GM12878 (cell line): Measurements from ENCODE around the gene CCL3. TPM values are rescaled to one million over a fixed set of nuclear protein-coding genes. Genes with fewer than 3 reads are reported as not detected.

Experiments used
- ATAC-seq: fragments of 200-7000 bp; cut with Tn5 transposase; 3 replicates; pipeline ENCODE4 v1.9.1; 2020; ENCODE audit warnings: mild to moderate bottlenecking, moderate library complexity
- BruUV-seq: library from RNA; stranded (reverse); fragments of 400-500 nt; replicated peaks from 2 replicates; lab custom pipeline; 2021; lab: Mats Ljungman, UMichigan
- CTCF ChIA-PET: fragments of 300-600 bp; sonication (Branson Sonifier 250); formaldehyde crosslinking; extraction: SDS; loops from one replicate; lab custom pipeline; 2021; ENCODE audit warnings: inconsistent platforms; lab: Yijun Ruan, JAX
- POLR2A ChIA-PET: fragments of 350-600 bp; formaldehyde crosslinking; extraction: SDS; loops from one replicate; lab custom pipeline; 2021; ENCODE audit warnings: inconsistent platforms; lab: Charles Lee
- RAD21 ChIA-PET: fragments of 300-600 bp; sonication (Branson Sonifier 250); formaldehyde crosslinking; loops from one replicate; lab custom pipeline; 2023; ENCODE audit warnings: antibody characterized with exemption; ENCODE audit not compliant: unreplicated experiment; lab: Charles Lee
- SMC1A ChIA-PET: fragments of 300-600 bp; sonication (Branson Sonifier 250); formaldehyde crosslinking; loops from one replicate; lab custom pipeline; 2023; ENCODE audit not compliant: unreplicated experiment, uncharacterized antibody; lab: Charles Lee
- DNase-seq: peaks from one replicate; pipeline ENCODE4 v3.0.0-alpha.2; 2011; ENCODE audit warnings: low read depth, low spot score
- FAIRE-seq: peaks from 3 replicates; lab custom pipeline; 2011; peaks lifted over from hg19 to GRCh38; lab: Jason Lieb, UNC
- H2AFZ ChIP-seq: 2 replicates; pipeline ENCODE4 v1.6.0; 2011; ENCODE audit warnings: low read depth, low read length, control low read depth; ENCODE audit not compliant: control insufficient read depth
- H3K27ac ChIP-seq: 2 replicates; pipeline ENCODE4 v1.5.1; 2011; ENCODE audit warnings: control low read depth; ENCODE audit not compliant: control insufficient read depth, insufficient read depth
- H3K27me3 ChIP-seq, 2 experiments: replicated peaks in 1 of 2; 2 replicates each; pipeline versions ENCODE4 v1.6.0 to v1.6.1; 2011; ENCODE audit warnings: low read length in 1 of 2; ENCODE audit not compliant: control insufficient read depth in 2 of 2, insufficient read depth in 2 of 2
- H3K36me3 ChIP-seq, 2 experiments: 2 replicates each; pipeline ENCODE4 v1.5.1; 2011; ENCODE audit warnings: low read length in 1 of 2; ENCODE audit not compliant: control insufficient read depth in 2 of 2, insufficient read depth in 2 of 2
- H3K4me1 ChIP-seq: 2 replicates; pipeline ENCODE4 v1.6.1; 2011; ENCODE audit warnings: mild to moderate bottlenecking, low read length, moderate library complexity, mixed read lengths; ENCODE audit not compliant: control insufficient read depth, insufficient read depth
- H3K4me2 ChIP-seq: 2 replicates; pipeline ENCODE4 v1.6.0; 2011; ENCODE audit warnings: control low read depth; ENCODE audit not compliant: control insufficient read depth, insufficient read depth
- H3K4me3 ChIP-seq: fragments of 200-600 bp; sonication (generic); 2 replicates; pipeline ENCODE4 v1.5.1; 2016
- H3K79me2 ChIP-seq: 2 replicates; pipeline ENCODE4 v1.6.0; 2011; ENCODE audit warnings: low read length; ENCODE audit not compliant: control insufficient read depth, insufficient read depth
- H3K9ac ChIP-seq: 2 replicates; pipeline ENCODE4 v1.8.0; 2011; ENCODE audit warnings: low read length, control low read depth, mixed read lengths; ENCODE audit not compliant: control insufficient read depth, insufficient read depth
- H3K9me3 ChIP-seq: replicated peaks from 3 replicates; pipeline ENCODE4 v1.5.1; 2011; ENCODE audit warnings: mild to moderate bottlenecking, low read length; ENCODE audit not compliant: control insufficient read depth, insufficient read depth
- H4K20me1 ChIP-seq: 2 replicates; pipeline ENCODE4 v1.6.0; 2011; ENCODE audit not compliant: control insufficient read depth, insufficient read depth
- BACH1 ChIP-seq: fragments of 450-650 bp; IDR thresholded peaks from 2 replicates; pipeline ENCODE4 v1.6.1; 2017; ENCODE audit warnings: mild to moderate bottlenecking, borderline replicate concordance
- BRCA1 ChIP-seq: IDR thresholded peaks from 2 replicates; pipeline ENCODE4 v1.6.1; 2011; ENCODE audit warnings: low read depth, low read length, improper control_type of control experiment
- CBX3 ChIP-seq: fragments of 200-600 bp; sonication (generic); IDR thresholded peaks from 2 replicates; pipeline ENCODE4 v1.6.1; 2016; ENCODE audit warnings: low read depth, borderline replicate concordance
- CHD1 ChIP-seq: IDR thresholded peaks from 2 replicates; pipeline ENCODE4 v1.6.1; 2012; ENCODE audit warnings: low read depth, low read length, improper control_type of control experiment
- GATAD2B ChIP-seq: fragments of 450-650 bp; conservative IDR thresholded peaks from 2 replicates; pipeline ENCODE4 v1.6.1; 2017; ENCODE audit warnings: low read depth, mild to moderate bottlenecking, moderate library complexity
- HDAC2 ChIP-seq: fragments of 200-600 bp; sonication (generic); IDR thresholded peaks from 2 replicates; pipeline ENCODE4 v1.6.1; 2017
- HSF1 ChIP-seq: fragments of 150-350 bp; IDR thresholded peaks from 2 replicates; pipeline ENCODE4 v1.6.1; 2014; ENCODE audit warnings: mild to moderate bottlenecking, low read depth, low read length
- MTA2 ChIP-seq: fragments of 450-650 bp; IDR thresholded peaks from 2 replicates; pipeline ENCODE4 v1.6.1; 2016; ENCODE audit warnings: low read depth, mild to moderate bottlenecking, moderate library complexity
- MTA3 ChIP-seq: IDR thresholded peaks from 2 replicates; pipeline ENCODE4 v1.6.1; 2012; ENCODE audit warnings: low read length, inconsistent platforms, borderline replicate concordance
- NRF1 ChIP-seq: conservative IDR thresholded peaks from 2 replicates; pipeline ENCODE4 v1.6.1; 2011; ENCODE audit warnings: mild to moderate bottlenecking, low read depth, low read length, improper control_type of control experiment
- TARDBP ChIP-seq: IDR thresholded peaks from 2 replicates; pipeline ENCODE4 v1.6.1; 2016; ENCODE audit warnings: borderline replicate concordance
- YY1 ChIP-seq: IDR thresholded peaks from 2 replicates; pipeline ENCODE4 v1.6.1; 2011; ENCODE audit warnings: low read depth, mild to moderate bottlenecking, low read length
- ZBTB11 ChIP-seq: fragments of 450-650 bp; formaldehyde crosslinking; IDR thresholded peaks from 2 replicates; pipeline ENCODE4 v1.5.0; 2022; ENCODE audit warnings: mild to moderate bottlenecking, missing genetic modification characterization
- WGBS: methylation state at CpG from one replicate; pipeline ENCODE4 v1.1.6; 2016; ENCODE audit warnings: low lambda C conversion rate; ENCODE audit not compliant: insufficient replicate concordance, insufficient coverage; ENCODE audit errors: missing lambda C conversion rate; 5-methylcytosine and 5-hydroxymethylcytosine counted together
- in situ Hi-C: fragments of 300-500 bp; cut with MboI; formaldehyde crosslinking; loops from 9 replicates; pipeline ENCODE4 v1.14.3; 2018; ENCODE audit warnings: mixed read lengths
- intact Hi-C: fragments of 100-400 bp; cut with micrococcal nuclease; formaldehyde crosslinking; loops from one replicate; pipeline ENCODE4 v1.14.2; 2022; ENCODE audit not compliant: unreplicated experiment
- polyA plus RNA-seq, 11 experiments: library from polyadenylated mRNA; depleted of rRNA in 4 of 11; unstranded in 6 of 11; stranded (reverse) in 5 of 11; fragments of >200 nt; fragmentation: Nextera tagmentation in 4 of 11; fragmentation: Illumina TruSeq in 1 of 11; extraction: Ambion mirVana in 4 of 11; extraction: Trizol in 1 of 11; gene quantifications; 1 replicate in 1 of 11; 2 replicates in 10 of 11; pipeline versions ENCODE4 v1.2.1 to v1.2.3, GENCODE V29; 2011 to 2016; ENCODE audit warnings: inconsistent platforms in 2 of 11, missing spikeins in 2 of 11, low read depth in 1 of 11
- total RNA-seq, 4 experiments: library from RNA; depleted of rRNA in 3 of 4; stranded (reverse); fragments of >200 nt in 3 of 4; fragmentation: Illumina TruSeq in 1 of 4; extraction: Trizol in 1 of 4; gene quantifications; 2 replicates each; pipeline versions ENCODE4 v1.2.1 to v1.2.3, GENCODE V29; 2013 to 2021

Gene CCL3
- total and polyA plus RNA-seq, 10 of the 15 experiments (the other 5 are each of a cell fraction or from before 2014, with no cell fraction given): 96.5 to 1,488 (median 199) TPM

GRCh38 chr17:36089339-36089865 is 541 bp downstream of the CCL3 start (continued):
- TF ChIP-seq ZBTB11 (CRISPR knock-in tag) (peak; percentile 39; the same call in 1 of the 2 replicates), BACH1 (peak; percentile 16; the same call in 1 of the 2 replicates), BRCA1 (no peak), MTA3 (0 out of 2 replicates have a peak, but pooled peaks have one; percentile 26)
- TF ChIP-seq, all 136 proteins: peak for 6

GRCh38 chr17:36088670-36089338 is 1.1 kb downstream of the CCL3 start:
- ChIA-PET POLR2A (interaction anchor here (0.9 to 2.6 kb wide), 8 partner anchors 14 to 115 kb away, joined by 3 to 14 read pairs (median 4); no protein-coding TSS in a partner anchor), SMC1A (interaction anchor here (0.7 to 4.7 kb wide), 16 partner anchors 10 to 118 kb away, joined by 3 to 66 read pairs (median 10); partner anchors contain the start of genes CCL3L1, CCL3L3 and CCL4), CTCF (interaction anchor here (0.6 to 4.8 kb wide), 9 partner anchors 10 to 119 kb away, joined by 3 to 61 read pairs (median 3); no protein-coding TSS in a partner anchor), RAD21 (interaction anchor here (0.6 to 7.9 kb wide), 13 partner anchors 14 to 209 kb away, joined by 3 to 83 read pairs (median 6); no protein-coding TSS in a partner anchor)
- H3K4me3 ChIP-seq: peak overlapping the region; percentile 64
- no peak overlapping the region for H2AFZ ChIP-seq
- FAIRE-seq (no peak), ATAC-seq (peak; percentile 1), DNase-seq (no peak)
- no TSS peak for BruUV-seq
- WGBS: 74% methylated on average over 14 of the region's 14 CpGs
- in situ Hi-C loops: loop anchor here (5.0 kb wide), 1 partner anchor 108 kb away; the partner anchor contains the start of genes CCL3L1 and CCL3L3
- H3K4me1 ChIP-seq: peaks cover 47% of the 10 kb centered on the region
- H3K36me3 ChIP-seq: no peaks in the 10 kb centered on the region
- peak overlapping the region; percentile 87 for H3K27ac ChIP-seq
- intact Hi-C loops: no loop called here
- H3K27me3 ChIP-seq: no peaks in the 10 kb centered on the region
- H3K9me3 ChIP-seq: no peaks in the 10 kb centered on the region
- H3K9ac ChIP-seq: peak overlapping the region; percentile 63
- H3K4me2 ChIP-seq: peak overlapping the region; percentile 91
- H4K20me1 ChIP-seq: no peaks in the 10 kb centered on the region
- H3K79me2 ChIP-seq: peaks cover 2% of the 10 kb centered on the region; the same call in 1 of the 2 replicates
- 0 out of 2 replicates have a peak, but pooled peaks have one; percentile 56 for TF ChIP-seq CHD1
- no peak for TF ChIP-seq MTA2
- no peak for TF ChIP-seq NRF1
- no peak for TF ChIP-seq CBX3
- no peak for TF ChIP-seq HSF1
- TF ChIP-seq YY1: no peak
- TF ChIP-seq TARDBP: no peak
- no peak for TF ChIP-seq HDAC2
- no peak for TF ChIP-seq ZBTB11 (CRISPR knock-in tag)
- TF ChIP-seq GATAD2B: no peak
